H1 (cell line): ENCODE data around the gene FEM1C. TPM values are rescaled to one million over a fixed set of nuclear protein-coding genes. Genes with fewer than 3 reads are reported as not detected.

ENCODE experiments used
- CTCF ChIA-PET: fragments of 300-600 bp; sonication (Branson Sonifier 250); formaldehyde crosslinking; loops from one replicate; lab custom pipeline; 2021; ENCODE audit not compliant: partially characterized antibody; lab: Charles Lee
- POLR2A ChIA-PET: fragments of 300-600 bp; sonication (Branson Sonifier 250); formaldehyde crosslinking; loops from one replicate; lab custom pipeline; 2021; ENCODE audit warnings: inconsistent platforms; ENCODE audit not compliant: partially characterized antibody; lab: Charles Lee
- DNase-seq, 2 experiments: peaks; one replicate each; pipeline versions ENCODE4 v3.0.0 to v3.0.0-alpha.2; 2010 to 2022; ENCODE audit warnings: low spot score in 2 of 2, low read depth in 1 of 2, mixed read lengths in 1 of 2
- FAIRE-seq: peaks from 2 replicates; lab custom pipeline; 2011; peaks lifted over from hg19 to GRCh38; lab: Jason Lieb, UNC
- H2AFZ ChIP-seq: 2 replicates; pipeline ENCODE4 v1.8.1; 2012; ENCODE audit warnings: low read length, inconsistent platforms
- H2AK5ac ChIP-seq: 2 replicates; pipeline ENCODE4 v1.6.1; 2013; ENCODE audit warnings: low read depth, low read length
- H2BK120ac ChIP-seq: replicated peaks from 2 replicates; pipeline ENCODE3; 2013; ENCODE audit warnings: low read depth, low read length, inconsistent platforms
- H2BK12ac ChIP-seq: 2 replicates; pipeline ENCODE4 v1.6.1; 2013; ENCODE audit warnings: low read depth, low read length
- H2BK15ac ChIP-seq: 2 replicates; pipeline ENCODE4 v1.6.1; 2013; ENCODE audit warnings: low read length
- H2BK20ac ChIP-seq: 2 replicates; pipeline ENCODE4 v1.6.1; 2013; ENCODE audit warnings: low read length
- H2BK5ac ChIP-seq: 2 replicates; pipeline ENCODE4 v1.6.1; 2013; ENCODE audit warnings: low read depth, low read length
- H3K14ac ChIP-seq: 2 replicates; pipeline ENCODE4 v1.6.1; 2013; ENCODE audit warnings: inconsistent platforms; ENCODE audit not compliant: insufficient read length
- H3K18ac ChIP-seq: 2 replicates; pipeline ENCODE4 v1.6.1; 2013; ENCODE audit warnings: low read length; ENCODE audit errors: extremely low read depth
- H3K23ac ChIP-seq: 2 replicates; pipeline ENCODE4 v1.6.1; 2013; ENCODE audit warnings: inconsistent platforms; ENCODE audit not compliant: insufficient read length
- H3K23me2 ChIP-seq: 2 replicates; pipeline ENCODE4 v1.6.1; 2013; ENCODE audit warnings: low read depth, low read length
- H3K27ac ChIP-seq: 2 replicates; pipeline ENCODE4 v1.6.1; 2011; ENCODE audit warnings: low read depth, low read length, inconsistent platforms
- H3K27me3 ChIP-seq, 4 experiments: replicated peaks in 1 of 4; 1 replicate in 1 of 4; 2 replicates in 3 of 4; pipeline versions ENCODE4 v1.6.1 to v1.8.1; 2011 to 2013; ENCODE audit warnings: low read length in 3 of 4, mild to moderate bottlenecking in 3 of 4, inconsistent platforms in 2 of 4, mixed read lengths in 2 of 4, moderate library complexity in 1 of 4; ENCODE audit not compliant: control insufficient read depth in 3 of 4, insufficient read depth in 3 of 4; ENCODE audit errors: extremely low read depth in 1 of 4
- H3K36me3 ChIP-seq, 4 experiments: 2 replicates each; pipeline versions ENCODE4 v1.6.1 to v1.8.1; 2011 to 2013; ENCODE audit warnings: mild to moderate bottlenecking in 4 of 4, low read length in 3 of 4, moderate library complexity in 2 of 4, control low read depth in 1 of 4, inconsistent platforms in 1 of 4; ENCODE audit not compliant: insufficient read depth in 4 of 4, control insufficient read depth in 2 of 4
- H3K4ac ChIP-seq: replicated peaks from 2 replicates; pipeline ENCODE3; 2013; ENCODE audit warnings: low read length, low read depth, mixed read lengths, inconsistent platforms; ENCODE audit not compliant: insufficient read length
- H3K4me1 ChIP-seq, 4 experiments: replicated peaks in 1 of 4; 1 replicate in 1 of 4; 2 replicates in 3 of 4; pipeline versions ENCODE4 v1.6.1 to v1.8.1; 2011 to 2013; ENCODE audit warnings: low read length in 3 of 4, inconsistent platforms in 2 of 4, mixed read lengths in 1 of 4; ENCODE audit not compliant: insufficient read depth in 4 of 4, control insufficient read depth in 3 of 4
- H3K4me2 ChIP-seq, 2 experiments: 2 replicates each; pipeline versions ENCODE4 v1.6.1 to v1.8.1; 2011 to 2013; ENCODE audit warnings: low read depth in 2 of 2, low read length in 2 of 2, control low read depth in 1 of 2, inconsistent platforms in 1 of 2, mild to moderate bottlenecking in 1 of 2; ENCODE audit not compliant: insufficient read depth in 1 of 2
- H3K4me3 ChIP-seq, 4 experiments: fragments of 200-600, 300-600 bp in 1 of 4; sonication (generic), shearing (Covaris generic), sonication (Bioruptor Twin) in 1 of 4; 2 replicates each; pipeline versions ENCODE4 v1.5.1 to v1.8.1; 2011 to 2016; ENCODE audit warnings: low read length in 4 of 4, low read depth in 3 of 4, control low read depth in 2 of 4, inconsistent platforms in 2 of 4, mild to moderate bottlenecking in 2 of 4, mixed read lengths in 1 of 4, moderate library complexity in 1 of 4; ENCODE audit not compliant: insufficient read depth in 2 of 4; ENCODE audit errors: extremely low read depth in 1 of 4
- H3K56ac ChIP-seq: replicated peaks from 2 replicates; pipeline ENCODE3; 2013; ENCODE audit warnings: low read depth, mild to moderate bottlenecking, mixed read lengths, low read length, inconsistent platforms; ENCODE audit not compliant: insufficient read length
- H3K79me1 ChIP-seq: 2 replicates; pipeline ENCODE4 v1.6.1; 2013; ENCODE audit warnings: low read depth, low read length, control low read depth
- H3K79me2 ChIP-seq, 2 experiments: 2 replicates each; pipeline versions ENCODE4 v1.6.1 to v1.8.1; 2012 to 2013; ENCODE audit warnings: low read length in 2 of 2, mild to moderate bottlenecking in 2 of 2, inconsistent platforms in 1 of 2; ENCODE audit not compliant: insufficient read depth in 2 of 2, control insufficient read depth in 1 of 2
- H3K9ac ChIP-seq, 4 experiments: replicated peaks in 1 of 4; 1 replicate in 1 of 4; 2 replicates in 3 of 4; pipeline versions ENCODE4 v1.6.1 to v1.8.1; 2011 to 2013; ENCODE audit warnings: low read depth in 3 of 4, low read length in 3 of 4, control low read depth in 2 of 4, mild to moderate bottlenecking in 2 of 4, moderate library complexity in 2 of 4, inconsistent platforms in 1 of 4; ENCODE audit errors: extremely low read depth in 1 of 4
- H3K9me3 ChIP-seq, 2 experiments: 2 replicates each; pipeline versions ENCODE4 v1.6.1 to v1.8.1; 2012 to 2013; ENCODE audit warnings: mild to moderate bottlenecking in 2 of 2, moderate library complexity in 2 of 2, control low read depth in 1 of 2, inconsistent platforms in 1 of 2, low read depth in 1 of 2, low read length in 1 of 2, mixed read lengths in 1 of 2; ENCODE audit not compliant: insufficient read depth in 2 of 2
- H4K20me1 ChIP-seq, 2 experiments: replicated peaks in 1 of 2; 2 replicates each; pipeline versions ENCODE3 to v1.8.1; 2011 to 2013; ENCODE audit warnings: inconsistent platforms in 2 of 2, low read length in 2 of 2, mild to moderate bottlenecking in 1 of 2; ENCODE audit not compliant: insufficient read depth in 2 of 2, control insufficient read depth in 1 of 2
- H4K5ac ChIP-seq: 2 replicates; pipeline ENCODE4 v1.6.1; 2013; ENCODE audit warnings: low read length, low read depth, mixed read lengths, inconsistent platforms; ENCODE audit not compliant: insufficient read length
- H4K8ac ChIP-seq: 2 replicates; pipeline ENCODE4 v1.8.0; 2013; ENCODE audit warnings: mild to moderate bottlenecking, moderate library complexity, low read length, inconsistent platforms; ENCODE audit not compliant: insufficient read depth; ENCODE audit errors: extremely low read depth
- H4K91ac ChIP-seq: replicated peaks from 2 replicates; pipeline ENCODE3; 2013; ENCODE audit warnings: low read length, mixed read lengths, inconsistent platforms; ENCODE audit not compliant: insufficient read length
- BACH1 ChIP-seq: IDR thresholded peaks from 2 replicates; pipeline ENCODE4 v1.6.1; 2012; ENCODE audit warnings: low read length, improper control_type of control experiment
- CHD1 ChIP-seq: IDR thresholded peaks from 2 replicates; pipeline ENCODE4 v1.6.1; 2012; ENCODE audit warnings: low read depth, low read length, improper control_type of control experiment
- HDAC6 ChIP-seq: IDR thresholded peaks from one replicate; pipeline ENCODE4 v1.7.1; 2012; ENCODE audit warnings: low read depth, mild to moderate bottlenecking, inconsistent platforms, low read length, moderate library complexity
- MAFK ChIP-seq: IDR thresholded peaks from 2 replicates; pipeline ENCODE4 v1.6.1; 2012; ENCODE audit warnings: low read depth, mild to moderate bottlenecking, improper control_type of control experiment, low read length
- SIN3A ChIP-seq, 2 experiments: IDR thresholded peaks in 1 of 2; conservative IDR thresholded peaks in 1 of 2; 2 replicates each; pipeline ENCODE4 v1.6.1; 2011 to 2012; ENCODE audit warnings: low read length in 2 of 2, improper control_type of control experiment in 1 of 2, low read depth in 1 of 2, mild to moderate bottlenecking in 1 of 2
- SIRT6 ChIP-seq: IDR thresholded peaks from one replicate; pipeline ENCODE4 v1.7.1; 2012; ENCODE audit warnings: low read length, inconsistent platforms
- SIX5 ChIP-seq: IDR thresholded peaks from 2 replicates; pipeline ENCODE4 v1.6.1; 2011; ENCODE audit warnings: mild to moderate bottlenecking, low read depth, low read length
- SRF ChIP-seq: IDR thresholded peaks from 2 replicates; pipeline ENCODE4 v1.6.1; 2011; ENCODE audit warnings: mild to moderate bottlenecking, low read depth, low read length, moderate library complexity
- TCF12 ChIP-seq: IDR thresholded peaks from 2 replicates; pipeline ENCODE4 v1.6.1; 2011; ENCODE audit warnings: low read depth, mild to moderate bottlenecking, low read length
- TEAD4 ChIP-seq: IDR thresholded peaks from 2 replicates; pipeline ENCODE4 v1.6.1; 2012; ENCODE audit warnings: low read depth, low read length, inconsistent platforms, mixed read lengths
- WGBS, 2 experiments: shearing (Covaris generic) in 1 of 2; methylation state at CpG; one replicate each; pipeline versions ENCODE4 v1.1.6 to v1.1.7; 2013 to 2015; ENCODE audit warnings: low lambda C conversion rate in 2 of 2, mixed read lengths in 2 of 2, inconsistent platforms in 1 of 2, low coverage in 1 of 2, missing lambda C conversion rate in 1 of 2; ENCODE audit not compliant: insufficient replicate concordance in 2 of 2, insufficient coverage in 1 of 2, insufficient read length in 1 of 2; ENCODE audit errors: extremely low coverage in 1 of 2, missing lambda C conversion rate in 1 of 2; 5-methylcytosine and 5-hydroxymethylcytosine counted together
- polyA plus RNA-seq, 7 experiments: library from polyadenylated mRNA; depleted of rRNA in 3 of 7; stranded (reverse) in 5 of 7; unstranded in 2 of 7; fragments of >200 nt in 5 of 7; fragments of 200-250 nt in 2 of 7; gene quantifications; 1 replicate in 5 of 7; 2 replicates in 1 of 7; 4 replicates in 1 of 7; pipeline versions ENCODE4 v1.2.1 to v1.2.3, GENCODE V29; 2011 to 2013; ENCODE audit warnings: missing spikeins in 2 of 7, mixed read lengths in 2 of 7
- total RNA-seq: library from RNA; stranded (reverse); fragmentation: NEBNext Ultra II Directional; extraction: Animal tissue kit (Norgen Biotek cat#: 25700); gene quantifications from 2 replicates; pipeline ENCODE4 v1.2.1, GENCODE V29; 2021

The FEM1C gene
- total and polyA plus RNA-seq, 2 of the 8 experiments (the other 6 are each of a cell fraction or from before 2014, with no cell fraction given) = 4.4 to 17.7 TPM

- Histone ChIP-seq H3K36me3 (no peaks in the 10 kb centered on the region), H3K23me2 (no peaks in the 10 kb centered on the region), H2BK5ac (no peak overlapping the region), H2AK5ac (no peak overlapping the region), H3K9ac (no peak overlapping the region), H2AFZ (no peak overlapping the region), H3K79me1 (no peaks in the 10 kb centered on the region), H3K27ac (no peak overlapping the region), H3K27me3 (no peaks in the 10 kb centered on the region), H3K4ac (no peak overlapping the region), H4K91ac (no peak overlapping the region), H2BK15ac (no peak overlapping the region), H4K20me1 (no peaks in the 10 kb centered on the region), H3K56ac (no peak overlapping the region), H3K4me1 (peaks cover 3 to 6% (median 3%) of the 10 kb centered on the region in 4 experiments; a peak in 6 of 7 replicates), H3K4me2 (no peak overlapping the region), H2BK120ac (no peak overlapping the region), H3K23ac (no peak overlapping the region), H4K5ac (no peak overlapping the region), H3K4me3 (no peak overlapping the region), H3K9me3 (no peaks in the 10 kb centered on the region), H2BK20ac (no peak overlapping the region), H3K14ac (no peak overlapping the region), H4K8ac (no peak overlapping the region), H3K79me2 (no peaks in the 10 kb centered on the region), H3K18ac (no peak overlapping the region), H2BK12ac (no peak overlapping the region)
- FAIRE-seq (no peak), DNase-seq (no peak)
- POLR2A ChIA-PET = interaction anchor here (2.4 kb wide), 1 partner anchor 16 kb away, joined by 9 read pairs; the partner anchor contains the start of gene FEM1C
- CTCF ChIA-PET = interaction anchor here (0.6 to 2.4 kb wide), 5 partner anchors 10 to 251 kb away, joined by 3 to 14 read pairs (median 6); no protein-coding TSS in a partner anchor
- 87 to 100% methylated on average over 1 to 3 of the region's 3 CpGs for WGBS, 2 experiments
- TF ChIP-seq SIRT6 (no peak), TEAD4 (no peak), SRF (no peak), HDAC6 (no peak), TCF12 (no peak), MAFK (no peak), SIX5 (no peak), BACH1 (no peak), SIN3A (conservative IDR thresholded peaks at IDR 0.05 in 1 of 2, IDR thresholded peaks at IDR 0.05 in 1 of 2; ENCODE audit: low read depth in 1 of 2, low read length in 2 of 2) (no peak), CHD1 (no peak)
Measured at GRCh38 chr5:115561176-115561575, 16.6 kb upstream of the FEM1C start.
